Central memory CD8-positive, alpha-beta T cell (primary cell): ENCODE measurements around the gene L1TD1.
"Not testable (repeated sequence)": the region's sequence is repeated elsewhere in the genome, so short reads cannot be mapped to it uniquely, and the experiment has no call there.

Experiments
- ATAC-seq: fragments of 150-1000 bp; cut with Tn5 transposase; replicated peaks from 2 replicates; pipeline ENCODE4 v1.10.0; 2022; ENCODE audit warnings: mild to moderate bottlenecking, moderate FRiP score, moderate number of reproducible peaks; ENCODE audit not compliant: poor library complexity, severe bottlenecking; ENCODE audit errors: extremely low read depth
- DNase-seq, 2 donors: peaks; one replicate each; pipeline ENCODE4 v3.0.0; 2021; ENCODE audit warnings: low spot score in 2 of 2
- H3K27ac Mint-ChIP-seq: one replicate; pipeline ENCODE4 v1.8.0; 2022; ENCODE audit warnings: low read depth, mild to moderate bottlenecking, moderate library complexity, mixed read lengths
- H3K27me3 Mint-ChIP-seq: one replicate; pipeline ENCODE4 v1.8.0; 2022; ENCODE audit warnings: mixed read lengths
- H3K36me3 Mint-ChIP-seq: one replicate; pipeline ENCODE4 v1.8.0; 2022; ENCODE audit warnings: mild to moderate bottlenecking, moderate library complexity, mixed read lengths; ENCODE audit not compliant: insufficient read depth
- H3K4me1 Mint-ChIP-seq: one replicate; pipeline ENCODE4 v1.8.0; 2022; ENCODE audit warnings: mixed read lengths
- H3K4me3 Mint-ChIP-seq: one replicate; pipeline ENCODE4 v1.8.0; 2022; ENCODE audit warnings: mild to moderate bottlenecking, moderate library complexity, mixed read lengths
- H3K9me3 Mint-ChIP-seq: one replicate; pipeline ENCODE4 v1.8.0; 2022; ENCODE audit warnings: mixed read lengths

The L1TD1 gene

DNA sequence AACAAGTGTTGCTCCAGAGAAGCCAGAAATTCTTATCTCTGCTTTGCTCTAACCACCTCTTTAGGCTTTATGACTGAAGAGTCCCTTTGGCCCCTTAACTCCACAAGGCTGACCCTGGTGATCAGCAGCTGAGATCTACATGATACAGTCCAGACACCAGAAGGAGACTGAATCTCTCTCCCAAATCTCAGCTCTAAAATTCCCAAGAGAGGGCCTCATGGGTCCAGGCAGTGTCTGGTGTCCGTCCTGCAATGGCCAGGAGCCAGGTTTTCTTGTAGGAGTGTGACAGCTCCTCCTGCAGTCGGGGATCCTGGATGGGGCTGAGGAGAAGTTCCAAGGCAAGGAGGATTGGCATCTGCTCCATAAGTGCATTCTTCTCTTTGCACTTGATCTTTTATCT lies 35.3 kb downstream of the L1TD1 start:
- Mint-ChIP-seq H3K9me3 (no peaks in the 10 kb centered on the region), H3K27me3 (peaks cover 56% of the 10 kb centered on the region), H3K27ac (no peak overlapping the region), H3K4me3 (no peak overlapping the region), H3K4me1 (peaks cover 4% of the 10 kb centered on the region), H3K36me3 (no peaks in the 10 kb centered on the region)
- ATAC-seq (no peak), DNase-seq (no peak)

DNA sequence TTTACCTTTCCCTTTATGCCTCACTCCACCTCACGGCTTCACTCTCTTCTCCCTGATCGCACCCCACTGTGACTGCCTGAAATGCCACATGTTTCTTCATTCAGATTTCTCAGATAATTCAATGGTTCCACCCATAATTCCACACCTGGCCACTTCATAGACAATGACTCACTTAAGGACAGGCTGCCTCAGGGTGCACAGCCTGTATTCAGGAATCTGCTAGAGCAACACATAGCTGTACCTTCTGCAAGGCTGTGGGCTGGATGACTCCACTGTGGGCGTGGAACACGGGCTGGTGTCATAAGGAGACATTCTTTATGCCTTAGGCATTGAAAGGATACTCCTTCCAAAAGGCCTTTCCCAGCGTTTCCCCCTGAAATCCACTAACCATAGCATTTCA lies 36.1 kb downstream of the L1TD1 start:
- peaks cover 4% of the 10 kb centered on the region for H3K4me1 Mint-ChIP-seq
- peaks cover 60% of the 10 kb centered on the region for H3K27me3 Mint-ChIP-seq
- no peak for ATAC-seq
- H3K36me3 Mint-ChIP-seq = no peaks in the 10 kb centered on the region
- DNase-seq = no peak
- H3K9me3 Mint-ChIP-seq = no peaks in the 10 kb centered on the region
- H3K4me3 Mint-ChIP-seq = no peak overlapping the region
- H3K27ac Mint-ChIP-seq = no peak overlapping the region

- Mint-ChIP-seq H3K4me1 (peaks cover 4% of the 10 kb centered on the region), H3K27ac (no peak overlapping the region), H3K27me3 (peaks cover 53% of the 10 kb centered on the region), H3K36me3 (no peaks in the 10 kb centered on the region), H3K9me3 (no peaks in the 10 kb centered on the region), H3K4me3 (no peak overlapping the region)
- DNase-seq (no peak), ATAC-seq (no peak)
Observed at GRCh38 chr1:62232871-62233278, 38.2 kb downstream of the L1TD1 start.

DNA sequence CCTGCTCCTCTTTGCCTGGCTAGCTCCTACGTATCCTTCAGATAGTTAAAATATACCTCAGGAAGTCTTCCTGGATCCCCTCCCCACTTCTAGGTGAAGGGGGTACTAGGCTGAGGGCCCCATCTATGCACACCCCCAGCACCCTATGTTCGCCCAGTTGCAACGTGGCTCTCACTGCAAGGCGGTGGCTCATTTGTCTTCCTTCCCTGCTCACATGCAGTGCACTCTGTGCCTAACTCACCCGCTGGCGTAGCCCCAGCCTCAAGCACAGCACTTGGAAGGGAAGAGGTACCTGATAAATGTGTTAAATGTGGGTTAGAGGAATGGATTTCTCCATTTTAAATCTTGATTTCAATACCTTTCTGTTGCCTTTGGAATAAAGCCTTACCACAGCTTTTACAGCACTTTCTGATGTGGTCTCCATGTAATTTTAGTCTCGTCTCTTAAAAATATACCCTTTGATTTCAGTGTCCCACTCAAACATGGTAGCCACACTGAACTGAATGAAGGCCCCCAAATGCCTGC lies 39.3 kb downstream of the L1TD1 start:
- Mint-ChIP-seq H3K4me3 (no peak overlapping the region), H3K27ac (no peak overlapping the region), H3K36me3 (no peaks in the 10 kb centered on the region), H3K4me1 (peaks cover 4% of the 10 kb centered on the region), H3K27me3 (peaks cover 42% of the 10 kb centered on the region), H3K9me3 (no peaks in the 10 kb centered on the region)
- no peak for DNase-seq
- ATAC-seq = no peak

- H3K27ac Mint-ChIP-seq = no peak overlapping the region
- H3K4me1 Mint-ChIP-seq = peaks cover 4% of the 10 kb centered on the region
- ATAC-seq (no peak), DNase-seq (no peak)
- no peak overlapping the region for H3K4me3 Mint-ChIP-seq
- no peaks in the 10 kb centered on the region for H3K36me3 Mint-ChIP-seq
- peaks cover 40% of the 10 kb centered on the region for H3K27me3 Mint-ChIP-seq
- no peaks in the 10 kb centered on the region for H3K9me3 Mint-ChIP-seq
Observed at GRCh38 chr1:62234688-62235087, 40.0 kb downstream of the L1TD1 start.

DNA sequence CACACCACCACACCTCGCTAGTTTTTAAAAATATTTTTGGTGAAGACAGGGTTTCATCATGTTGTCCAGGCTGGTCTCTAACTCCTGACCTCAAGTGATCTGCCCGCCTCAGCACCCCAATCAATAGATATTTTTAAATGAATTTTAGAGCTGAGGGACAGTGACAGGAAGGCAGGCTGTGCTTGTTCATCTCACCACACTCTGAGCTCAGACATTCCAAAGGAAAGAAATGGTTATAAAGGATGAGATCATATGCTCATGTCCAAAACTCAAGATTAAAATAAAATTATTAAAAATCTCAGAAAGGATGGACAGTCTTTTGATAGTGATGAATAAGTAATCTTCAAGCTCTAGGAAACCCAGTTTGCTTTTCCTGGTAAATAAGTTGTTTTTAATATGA lies 40.9 kb downstream of the L1TD1 start:
- DNase-seq (no peak), ATAC-seq (no peak)
- Mint-ChIP-seq H3K9me3 (no peaks in the 10 kb centered on the region), H3K27ac (no peak overlapping the region), H3K27me3 (peaks cover 35% of the 10 kb centered on the region), H3K4me1 (peaks cover 4% of the 10 kb centered on the region), H3K36me3 (no peaks in the 10 kb centered on the region), H3K4me3 (no peak overlapping the region)

- H3K27ac Mint-ChIP-seq = no peak overlapping the region
- H3K4me1 Mint-ChIP-seq = peaks cover 4% of the 10 kb centered on the region
- DNase-seq (no peak), ATAC-seq (no peak)
- H3K36me3 Mint-ChIP-seq = no peaks in the 10 kb centered on the region
- H3K27me3 Mint-ChIP-seq = peaks cover 27% of the 10 kb centered on the region
- H3K4me3 Mint-ChIP-seq = no peak overlapping the region
- H3K9me3 Mint-ChIP-seq = no peaks in the 10 kb centered on the region
Observed at GRCh38 chr1:62237361-62237760, 42.7 kb downstream of the L1TD1 start.

DNA sequence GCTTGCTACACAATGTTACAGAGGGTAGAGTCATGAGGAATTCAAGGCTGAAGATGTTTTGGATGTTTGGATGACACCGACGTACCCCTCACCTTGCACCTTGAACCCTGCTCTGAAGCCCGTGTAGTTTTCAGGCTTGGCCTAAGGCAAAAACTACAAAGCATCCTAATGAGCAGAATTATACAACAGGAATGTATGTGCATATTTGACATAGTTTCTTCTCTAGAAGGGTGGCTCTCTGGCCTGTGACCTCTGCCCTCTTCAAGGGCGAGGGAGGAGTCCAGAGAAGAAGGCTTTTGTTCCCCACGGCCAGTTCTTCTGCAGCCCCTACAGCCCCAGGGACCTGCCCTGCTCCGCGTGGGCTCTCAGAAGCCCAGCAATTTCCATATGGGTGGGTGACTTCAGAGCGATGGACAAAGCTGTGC lies 43.3 kb downstream of the L1TD1 start:
- Mint-ChIP-seq H3K4me1 (peaks cover 4% of the 10 kb centered on the region), H3K27me3 (peaks cover 27% of the 10 kb centered on the region)

GRCh38 chr1:62238507-62238906 lies 43.9 kb downstream of the L1TD1 start:
- no peak overlapping the region for H3K4me3 Mint-ChIP-seq
- H3K27me3 Mint-ChIP-seq = peaks cover 27% of the 10 kb centered on the region
- no peak for DNase-seq
- no peaks in the 10 kb centered on the region for H3K36me3 Mint-ChIP-seq
- H3K27ac Mint-ChIP-seq = no peak overlapping the region
- ATAC-seq = no peak
- H3K9me3 Mint-ChIP-seq = no peaks in the 10 kb centered on the region
- peaks cover 4% of the 10 kb centered on the region for H3K4me1 Mint-ChIP-seq

More for the DNA sequence above, 43.3 kb downstream of the L1TD1 start:
- H3K9me3 Mint-ChIP-seq = no peaks in the 10 kb centered on the region
- no peak overlapping the region for H3K4me3 Mint-ChIP-seq
- H3K27ac Mint-ChIP-seq = no peak overlapping the region
- DNase-seq = no peak
- ATAC-seq = no peak
- H3K36me3 Mint-ChIP-seq = no peaks in the 10 kb centered on the region

GRCh38 chr1:62239652-62240403 lies 45.2 kb downstream of the L1TD1 start:
- DNase-seq = not testable (repeated sequence)

GRCh38 chr1:62240651-62241370 lies 46.2 kb downstream of the L1TD1 start:
- ATAC-seq (no peak), DNase-seq (no peak)
- H3K27me3 Mint-ChIP-seq = peaks cover 17% of the 10 kb centered on the region
- H3K4me1 Mint-ChIP-seq = no peaks in the 10 kb centered on the region
- H3K27ac Mint-ChIP-seq = no peak overlapping the region
- H3K9me3 Mint-ChIP-seq = no peaks in the 10 kb centered on the region
- no peak overlapping the region for H3K4me3 Mint-ChIP-seq
- no peaks in the 10 kb centered on the region for H3K36me3 Mint-ChIP-seq

More at GRCh38 chr1:62239652-62240403, 45.2 kb downstream of the L1TD1 start:
- H3K27me3 Mint-ChIP-seq = peaks cover 21% of the 10 kb centered on the region
- H3K36me3 Mint-ChIP-seq, H3K4me1 Mint-ChIP-seq, ATAC-seq, H3K27ac Mint-ChIP-seq, H3K9me3 Mint-ChIP-seq, H3K4me3 Mint-ChIP-seq: not testable (repeated sequence)

DNA sequence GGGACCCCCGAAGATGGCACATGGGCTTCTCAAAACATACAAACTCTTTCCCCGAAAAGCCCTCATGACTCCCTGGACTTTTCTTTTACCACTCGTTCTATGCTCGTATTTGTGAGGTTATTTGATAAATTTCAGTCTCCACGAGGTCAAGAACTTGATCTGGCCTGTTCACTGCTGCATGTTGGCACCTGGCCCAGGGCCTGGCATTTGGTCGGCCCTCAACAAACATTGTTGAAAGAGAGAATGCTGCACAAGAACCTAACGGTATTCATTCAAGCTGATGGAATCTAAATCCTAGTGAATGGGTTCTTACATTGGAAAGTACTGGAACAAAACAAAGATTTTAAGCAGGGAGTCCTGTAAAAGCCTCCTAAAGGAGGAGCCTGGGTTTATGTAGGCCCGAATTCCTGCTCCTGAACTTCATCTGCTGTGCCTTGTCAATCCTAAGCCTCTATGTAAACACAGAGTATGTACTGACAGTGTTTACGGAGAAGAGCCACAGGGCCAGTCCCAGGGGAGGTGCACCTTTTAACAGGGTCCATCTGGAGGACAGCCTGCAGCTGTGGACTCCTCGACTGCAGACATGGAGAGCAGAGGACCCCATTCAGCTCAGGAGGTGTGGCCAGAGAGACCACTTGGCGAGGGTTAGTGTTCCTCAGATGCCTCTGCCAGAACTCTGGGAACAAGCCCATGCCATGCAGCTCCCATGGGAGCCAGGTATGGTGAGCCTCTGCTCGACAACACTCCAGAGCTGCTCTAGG lies 46.9 kb downstream of the L1TD1 start:
- H3K9me3 Mint-ChIP-seq = no peaks in the 10 kb centered on the region
- no peak for ATAC-seq
- no peaks in the 10 kb centered on the region for H3K4me1 Mint-ChIP-seq
- peaks cover 17% of the 10 kb centered on the region for H3K27me3 Mint-ChIP-seq
- no peaks in the 10 kb centered on the region for H3K36me3 Mint-ChIP-seq
- no peak for DNase-seq
- H3K27ac Mint-ChIP-seq = no peak overlapping the region
- H3K4me3 Mint-ChIP-seq = no peak overlapping the region
